HepG2 (cell line): ENCODE measurements around the gene ZNF771. TPM values are rescaled to one million over a fixed set of nuclear protein-coding genes. Genes with fewer than 3 reads are reported as not detected.

ENCODE experiments used
- ATAC-seq: fragments of 200-7000 bp; cut with Tn5 transposase; 3 replicates; pipeline ENCODE4 v1.9.1; 2020; ENCODE audit warnings: mild to moderate bottlenecking, moderate library complexity
- BruUV-seq: library from RNA; stranded (reverse); fragments of 400-500 nt; replicated peaks from 2 replicates; lab custom pipeline; 2021; lab: Mats Ljungman, UMichigan
- CTCF ChIA-PET: fragments of 300-600 bp; formaldehyde crosslinking; extraction: SDS; loops from one replicate; lab custom pipeline; 2021; ENCODE audit warnings: low total read pairs, inconsistent platforms, low intra/inter-chr PET ratio; lab: Yijun Ruan, JAX
- POLR2A ChIA-PET: fragments of 350-600 bp; sonication (Branson Sonifier 250); formaldehyde crosslinking; loops from one replicate; lab custom pipeline; 2020; ENCODE audit warnings: antibody characterized with exemption, inconsistent platforms; lab: Yijun Ruan, JAX
- DNase-seq: peaks from one replicate; pipeline ENCODE4 v3.0.0-alpha.2; 2015; ENCODE audit warnings: low spot score
- FAIRE-seq: peaks from 3 replicates; lab custom pipeline; 2011; peaks lifted over from hg19 to GRCh38; lab: Jason Lieb, UNC
- H2AFZ ChIP-seq: one replicate; pipeline ENCODE4 v1.6.1; 2011; ENCODE audit warnings: low read length, inconsistent platforms
- H3K27ac ChIP-seq: fragments of 300-600 bp; 3 replicates; pipeline ENCODE4 v1.8.0; 2011; ENCODE audit warnings: mixed run types, mild to moderate bottlenecking, mixed read lengths, low read length, inconsistent platforms; ENCODE audit not compliant: insufficient read depth; ENCODE audit errors: extremely low read length
- H3K27me3 ChIP-seq, 2 experiments: fragments of 200-600 bp in 1 of 2; 2 replicates in 1 of 2; 3 replicates in 1 of 2; pipeline versions ENCODE4 v1.6.0 to v1.8.0; 2011; ENCODE audit warnings: low read length in 2 of 2, mild to moderate bottlenecking in 2 of 2, moderate library complexity in 2 of 2, inconsistent platforms in 1 of 2; ENCODE audit not compliant: insufficient read depth in 2 of 2, control insufficient read depth in 1 of 2
- H3K36me3 ChIP-seq, 2 experiments: fragments of 200-600 bp in 1 of 2; replicated peaks in 1 of 2; 2 replicates in 1 of 2; 3 replicates in 1 of 2; pipeline versions ENCODE4 v1.5.1 to v1.8.0; 2011; ENCODE audit warnings: low read length in 2 of 2, inconsistent platforms in 1 of 2; ENCODE audit not compliant: insufficient read depth in 2 of 2, control insufficient read depth in 1 of 2
- H3K4me1 ChIP-seq: 2 replicates; pipeline ENCODE4 v1.5.1; 2012; ENCODE audit warnings: low read length, inconsistent platforms; ENCODE audit not compliant: insufficient read depth
- H3K4me2 ChIP-seq: 2 replicates; pipeline ENCODE4 v1.6.0; 2011; ENCODE audit warnings: low read depth, low read length, inconsistent platforms
- H3K4me3 ChIP-seq, 3 experiments: fragments of 200-600 bp in 1 of 3; sonication (generic), shearing (Covaris generic) in 1 of 3; replicated peaks in 1 of 3; 2 replicates each; pipeline ENCODE4 v1.5.1; 2011 to 2016; ENCODE audit warnings: low read length in 3 of 3, inconsistent platforms in 2 of 3, low read depth in 2 of 3, mild to moderate bottlenecking in 2 of 3, control low read depth in 1 of 3, mixed read lengths in 1 of 3; ENCODE audit not compliant: insufficient read depth in 1 of 3
- H3K79me2 ChIP-seq: one replicate; pipeline ENCODE4 v1.6.1; 2011; ENCODE audit warnings: low read length, inconsistent platforms; ENCODE audit not compliant: insufficient read depth
- H3K9ac ChIP-seq: 2 replicates; pipeline ENCODE4 v1.6.0; 2011; ENCODE audit warnings: mild to moderate bottlenecking, low read depth, low read length, inconsistent platforms; ENCODE audit not compliant: insufficient read depth
- H3K9me3 ChIP-seq: 2 replicates; pipeline ENCODE4 v1.5.1; 2012; ENCODE audit warnings: mild to moderate bottlenecking, low read length
- H4K20me1 ChIP-seq: 2 replicates; pipeline ENCODE4 v1.6.0; 2011; ENCODE audit warnings: inconsistent platforms, mild to moderate bottlenecking, low read length, moderate library complexity; ENCODE audit not compliant: insufficient read depth
- IKZF1 ChIP-seq: fragments of 450-650 bp; IDR thresholded peaks from 2 replicates; pipeline ENCODE4 v1.7.1; 2016
- MEIS1 ChIP-seq: sonication (generic); formaldehyde crosslinking; IDR thresholded peaks from 2 replicates; pipeline ENCODE4 v1.9.0; 2021; ENCODE audit warnings: mild to moderate bottlenecking, missing genetic modification reagents, moderate library complexity, borderline replicate concordance
- POGK ChIP-seq: sonication (generic); formaldehyde crosslinking; conservative IDR thresholded peaks from 2 replicates; pipeline ENCODE4 v1.8.0; 2022; ENCODE audit warnings: mild to moderate bottlenecking, moderate library complexity, missing genetic modification reagents
- SALL2 ChIP-seq: sonication (generic); formaldehyde crosslinking; IDR thresholded peaks from 2 replicates; pipeline ENCODE4 v1.8.1; 2023; ENCODE audit warnings: mild to moderate bottlenecking, missing genetic modification reagents, inconsistent platforms
- ZBTB10 ChIP-seq: sonication (generic); formaldehyde crosslinking; IDR thresholded peaks from 2 replicates; pipeline ENCODE4 v1.4.0; 2020; ENCODE audit warnings: missing genetic modification reagents, borderline replicate concordance
- ZHX1 ChIP-seq: sonication (generic); formaldehyde crosslinking; IDR thresholded peaks from 2 replicates; pipeline ENCODE4 v1.8.1; 2022; ENCODE audit warnings: low read depth, mild to moderate bottlenecking, missing genetic modification reagents
- ZNF451 ChIP-seq: sonication (generic); formaldehyde crosslinking; IDR thresholded peaks from 2 replicates; pipeline ENCODE4 v1.5.0; 2020; ENCODE audit warnings: mild to moderate bottlenecking, missing genetic modification reagents
- ZNF567 ChIP-seq: sonication (generic); formaldehyde crosslinking; IDR thresholded peaks from 2 replicates; pipeline ENCODE4 v1.8.1; 2023; ENCODE audit warnings: mild to moderate bottlenecking, missing genetic modification reagents, borderline replicate concordance
- ZNF770 ChIP-seq: sonication (generic); formaldehyde crosslinking; IDR thresholded peaks from 2 replicates; pipeline ENCODE4 v1.5.0; 2020; ENCODE audit warnings: mild to moderate bottlenecking, missing genetic modification reagents
- WGBS: methylation state at CpG from one replicate; pipeline ENCODE4 v1.1.6; 2017; ENCODE audit warnings: low lambda C conversion rate; 5-methylcytosine and 5-hydroxymethylcytosine counted together
- in situ Hi-C: cut with HindIII; loops from 2 replicates; pipeline ENCODE4 v1.10.0; 2017; ENCODE audit warnings: low pct_unique_long_range_greater_than_20kb; ENCODE audit not compliant: extremely low pct_ligation_motif_present
- intact Hi-C: fragments of 100-400 bp; cut with micrococcal nuclease; formaldehyde crosslinking; loops from one replicate; pipeline ENCODE4 v1.10.0; 2022; ENCODE audit not compliant: unreplicated experiment
- polyA plus RNA-seq, 8 experiments: library from polyadenylated mRNA; depleted of rRNA in 3 of 8; stranded (reverse) in 7 of 8; unstranded in 1 of 8; fragments of >200 nt; fragmentation: Illumina TruSeq in 4 of 8; extraction: Trizol in 4 of 8; gene quantifications; 2 replicates each; pipeline versions ENCODE4 v1.2.1 to v1.2.3, GENCODE V29; 2011 to 2016; ENCODE audit warnings: low read depth in 4 of 8, missing spikeins in 1 of 8, mixed read lengths in 1 of 8; ENCODE audit not compliant: insufficient read depth in 1 of 8
- total RNA-seq, 5 experiments: library from RNA; depleted of rRNA; stranded (reverse); fragments of >200 nt; fragmentation: Illumina TruSeq; extraction: Trizol; gene quantifications; 2 replicates each; pipeline ENCODE4 v1.2.3, GENCODE V29; 2016; ENCODE audit warnings: low read depth in 1 of 5

Gene ZNF771
- total and polyA plus RNA-seq, 2 of the 13 experiments (the other 11 are each of a cell fraction or from before 2014, with no cell fraction given), result 5.0 to 11.8 TPM

- FAIRE-seq (no peak), ATAC-seq (no peak), DNase-seq (no peak)
- H3K4me3 ChIP-seq, result peak overlapping the region; percentile 44 to 80 (median 74); a peak in 5 of 6 replicates
- in situ Hi-C loops, result no loop called here
- peaks cover 17% of the 10 kb centered on the region for H3K79me2 ChIP-seq
- peak overlapping the region; percentile 84 for H3K4me2 ChIP-seq
- WGBS, result 58% methylated on average over 9 of the region's 12 CpGs
- peak overlapping the region; percentile 82 for H3K9ac ChIP-seq
- no peaks in the 10 kb centered on the region; the same call in 1 of the 2 replicates for H4K20me1 ChIP-seq
- peaks cover 51% of the 10 kb centered on the region for H3K4me1 ChIP-seq
- POLR2A ChIA-PET, result interaction anchor here (1.4 to 2.9 kb wide), 2 partner anchors 8 to 10 kb away, joined by 3 to 16 read pairs; partner anchors contain the start of gene ZNF771
- intact Hi-C loops, result loop anchor here (1.0 kb wide), 1 partner anchor 10 kb away; no protein-coding TSS in a partner anchor
- peaks cover 3 to 17% of the 10 kb centered on the region in 2 experiments; a peak in 4 of 5 replicates for H3K36me3 ChIP-seq
- H3K9me3 ChIP-seq, result no peaks in the 10 kb centered on the region
- CTCF ChIA-PET, result no interaction called here
- H3K27me3 ChIP-seq, result no peaks in the 10 kb centered on the region
- no peak overlapping the region for H2AFZ ChIP-seq
- peak overlapping the region; percentile 87 for H3K27ac ChIP-seq
- no TSS peak for BruUV-seq
- TF ChIP-seq ZNF451 (CRISPR knock-in tag), result 0 out of 2 replicates have a peak, but pooled peaks have one; percentile 50
- no peak for TF ChIP-seq MEIS1 (CRISPR knock-in tag)
- TF ChIP-seq POGK, result no peak
- no peak for TF ChIP-seq SALL2
- TF ChIP-seq ZNF567 (CRISPR knock-in tag), result no peak
- TF ChIP-seq ZNF770, result peak; percentile 78; the same call in 1 of the 2 replicates
- TF ChIP-seq ZBTB10, result no peak
- TF ChIP-seq ZHX1 (CRISPR knock-in tag), result no peak
- no peak for TF ChIP-seq IKZF1
Measured at GRCh38 chr16:30399435-30400186, 7.8 kb upstream of the ZNF771 start.
